Raji (cell line): ENCODE data around the gene TUT7.

ENCODE experiments used
- POLR2A ChIP-seq: IDR thresholded peaks from 2 replicates; pipeline ENCODE4 v1.6.1; 2011; ENCODE audit warnings: low read depth, low read length, control low read depth; ENCODE audit not compliant: insufficient read depth

The TUT7 gene, protein sequence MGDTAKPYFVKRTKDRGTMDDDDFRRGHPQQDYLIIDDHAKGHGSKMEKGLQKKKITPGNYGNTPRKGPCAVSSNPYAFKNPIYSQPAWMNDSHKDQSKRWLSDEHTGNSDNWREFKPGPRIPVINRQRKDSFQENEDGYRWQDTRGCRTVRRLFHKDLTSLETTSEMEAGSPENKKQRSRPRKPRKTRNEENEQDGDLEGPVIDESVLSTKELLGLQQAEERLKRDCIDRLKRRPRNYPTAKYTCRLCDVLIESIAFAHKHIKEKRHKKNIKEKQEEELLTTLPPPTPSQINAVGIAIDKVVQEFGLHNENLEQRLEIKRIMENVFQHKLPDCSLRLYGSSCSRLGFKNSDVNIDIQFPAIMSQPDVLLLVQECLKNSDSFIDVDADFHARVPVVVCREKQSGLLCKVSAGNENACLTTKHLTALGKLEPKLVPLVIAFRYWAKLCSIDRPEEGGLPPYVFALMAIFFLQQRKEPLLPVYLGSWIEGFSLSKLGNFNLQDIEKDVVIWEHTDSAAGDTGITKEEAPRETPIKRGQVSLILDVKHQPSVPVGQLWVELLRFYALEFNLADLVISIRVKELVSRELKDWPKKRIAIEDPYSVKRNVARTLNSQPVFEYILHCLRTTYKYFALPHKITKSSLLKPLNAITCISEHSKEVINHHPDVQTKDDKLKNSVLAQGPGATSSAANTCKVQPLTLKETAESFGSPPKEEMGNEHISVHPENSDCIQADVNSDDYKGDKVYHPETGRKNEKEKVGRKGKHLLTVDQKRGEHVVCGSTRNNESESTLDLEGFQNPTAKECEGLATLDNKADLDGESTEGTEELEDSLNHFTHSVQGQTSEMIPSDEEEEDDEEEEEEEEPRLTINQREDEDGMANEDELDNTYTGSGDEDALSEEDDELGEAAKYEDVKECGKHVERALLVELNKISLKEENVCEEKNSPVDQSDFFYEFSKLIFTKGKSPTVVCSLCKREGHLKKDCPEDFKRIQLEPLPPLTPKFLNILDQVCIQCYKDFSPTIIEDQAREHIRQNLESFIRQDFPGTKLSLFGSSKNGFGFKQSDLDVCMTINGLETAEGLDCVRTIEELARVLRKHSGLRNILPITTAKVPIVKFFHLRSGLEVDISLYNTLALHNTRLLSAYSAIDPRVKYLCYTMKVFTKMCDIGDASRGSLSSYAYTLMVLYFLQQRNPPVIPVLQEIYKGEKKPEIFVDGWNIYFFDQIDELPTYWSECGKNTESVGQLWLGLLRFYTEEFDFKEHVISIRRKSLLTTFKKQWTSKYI (N-terminal part only)

DNA sequence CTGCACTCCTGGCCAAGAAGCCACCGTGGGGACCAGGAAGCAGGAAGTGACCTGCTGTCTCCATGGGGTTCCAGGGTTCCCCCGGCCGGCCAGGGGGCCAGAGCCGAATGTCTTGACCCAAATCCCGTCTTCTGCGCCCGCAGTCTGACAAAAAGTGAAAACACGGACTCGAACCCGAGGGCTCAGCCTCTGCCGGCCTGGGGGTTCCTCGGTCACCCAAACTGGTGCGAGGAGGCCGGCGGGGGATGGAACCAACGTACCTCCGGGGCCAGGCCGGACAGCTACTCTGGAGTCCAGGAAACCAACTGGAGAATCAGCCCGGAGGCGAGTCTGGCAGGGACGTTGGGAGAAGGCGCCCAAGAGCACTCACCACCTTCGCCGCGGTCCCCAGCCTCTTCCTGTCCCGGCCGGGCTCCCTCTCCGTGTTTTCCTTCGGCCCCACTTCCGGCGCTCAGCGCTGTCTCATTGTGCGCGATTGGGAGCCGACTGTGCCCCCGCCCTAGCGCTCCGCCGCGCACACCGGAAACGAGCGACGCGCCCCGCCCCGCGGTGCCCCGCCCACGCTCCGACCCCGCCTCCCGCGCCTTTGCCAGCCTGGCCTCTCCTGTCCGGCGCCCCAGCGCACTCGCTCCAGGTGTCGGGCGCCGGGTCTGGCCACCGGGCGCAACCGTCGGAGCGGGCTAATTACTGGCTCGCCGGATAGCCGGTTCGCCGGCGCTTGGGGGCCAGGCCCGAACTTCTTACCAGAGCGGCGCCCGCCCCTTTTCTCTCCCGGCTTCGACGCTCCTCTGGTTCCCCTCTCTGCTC, at the start of gene TUT7:
TSS of gene TUT7 (minus strand) at position 400 of the 807 bp plus-strand sequence. CDS start 1,211 bp downstream, outside the sequence.
- peak; percentile 68 for TF ChIP-seq POLR2A

GRCh38 chr9:86402591-86402990, 48.4 kb upstream of the TUT7 start:
- TF ChIP-seq POLR2A = no peak

- no peak for TF ChIP-seq POLR2A
Observed at GRCh38 chr9:86396412-86396811, 42.2 kb upstream of the TUT7 start.

DNA sequence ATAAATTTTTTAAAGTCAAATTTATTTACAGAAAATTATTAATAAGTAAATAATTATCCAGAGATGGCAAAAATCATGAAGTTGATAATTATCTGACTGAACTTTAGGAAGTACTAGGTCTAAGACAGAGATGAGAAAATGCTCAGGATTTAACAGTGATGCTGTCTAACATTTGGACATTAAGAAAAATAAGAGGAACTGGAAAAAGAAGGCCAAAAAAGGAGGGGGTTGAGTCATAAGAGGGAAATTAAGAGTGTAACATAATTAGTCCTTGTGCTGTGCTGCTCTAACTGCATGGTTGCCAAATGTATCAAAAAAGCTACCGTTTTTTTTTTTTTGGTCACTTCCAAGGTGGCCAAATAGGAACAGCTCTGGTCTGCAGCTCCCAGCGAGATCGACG, 35.4 kb upstream of the TUT7 start:
- TF ChIP-seq POLR2A = no peak

DNA sequence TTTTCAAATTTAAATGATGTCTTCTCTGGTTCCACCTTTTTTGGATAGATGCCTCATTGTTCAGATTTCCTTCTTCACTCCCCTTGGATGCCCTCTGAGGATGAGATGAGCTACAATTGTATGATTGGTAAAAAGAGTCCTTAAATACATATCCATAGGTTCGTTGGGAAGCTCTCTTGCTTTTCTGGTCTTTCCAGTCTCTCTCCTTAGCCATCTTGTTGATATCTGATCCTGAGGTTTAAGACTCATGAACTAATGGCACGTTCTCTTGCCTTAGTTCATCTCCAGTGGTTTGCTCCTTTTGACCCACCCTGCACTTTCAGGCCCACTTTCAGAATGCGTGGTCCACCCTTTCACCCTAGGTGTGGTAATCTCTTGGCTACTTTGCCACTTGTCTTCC, 33.2 kb upstream of the TUT7 start:
- no peak for TF ChIP-seq POLR2A

DNA sequence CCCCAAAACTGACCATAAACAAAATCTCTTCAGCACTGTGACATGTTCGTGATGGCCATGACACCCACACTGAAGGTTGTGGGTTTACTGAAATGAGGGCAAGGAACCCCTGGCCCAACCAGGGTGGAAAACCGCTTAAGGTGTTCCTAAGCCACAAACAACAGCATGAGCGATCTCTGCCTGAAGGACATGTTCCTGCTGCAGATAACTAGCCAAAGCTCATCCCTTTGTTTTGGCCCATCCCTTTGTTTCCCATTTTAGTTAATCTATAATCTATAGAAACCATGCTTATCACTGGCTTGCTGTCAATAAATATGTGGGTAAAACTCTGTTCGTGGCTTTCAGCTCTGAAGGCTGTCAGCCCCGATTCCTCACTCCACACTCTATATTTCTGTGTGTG, 21.8 kb upstream of the TUT7 start:
- TF ChIP-seq POLR2A = no peak

GRCh38 chr9:86369810-86370209, 15.6 kb upstream of the TUT7 start:
- TF ChIP-seq POLR2A = no peak

DNA sequence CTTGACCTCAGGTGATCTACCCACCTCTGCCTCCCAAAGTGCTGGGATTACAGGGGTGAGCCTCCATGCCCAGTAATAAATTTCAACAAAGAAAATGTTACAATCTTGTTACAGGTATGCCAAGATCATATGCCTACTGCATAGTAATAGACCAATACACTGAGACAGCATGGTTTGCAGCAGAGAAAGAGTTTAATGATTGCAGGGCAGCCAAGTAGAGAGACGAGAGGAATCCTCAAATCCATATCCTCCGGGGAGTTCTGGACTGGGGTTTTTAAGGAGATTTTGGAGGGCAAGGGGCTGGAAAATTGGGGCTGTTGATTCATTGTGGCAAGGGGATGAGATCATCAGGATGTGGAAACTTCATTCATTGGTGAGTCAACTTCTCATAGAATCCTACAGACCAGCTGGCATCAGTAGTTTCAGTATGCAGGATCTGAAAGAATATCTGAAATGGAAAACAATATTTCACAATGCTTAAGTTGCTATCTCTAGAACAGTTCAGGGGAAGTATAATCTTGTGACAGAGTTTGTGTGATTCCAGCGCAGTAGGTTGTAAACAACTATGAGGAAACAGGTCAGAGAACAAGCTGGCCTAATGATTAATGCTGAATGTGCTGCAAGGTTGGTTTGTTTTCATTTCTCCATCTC, 14.8 kb upstream of the TUT7 start:
- TF ChIP-seq POLR2A = no peak

DNA sequence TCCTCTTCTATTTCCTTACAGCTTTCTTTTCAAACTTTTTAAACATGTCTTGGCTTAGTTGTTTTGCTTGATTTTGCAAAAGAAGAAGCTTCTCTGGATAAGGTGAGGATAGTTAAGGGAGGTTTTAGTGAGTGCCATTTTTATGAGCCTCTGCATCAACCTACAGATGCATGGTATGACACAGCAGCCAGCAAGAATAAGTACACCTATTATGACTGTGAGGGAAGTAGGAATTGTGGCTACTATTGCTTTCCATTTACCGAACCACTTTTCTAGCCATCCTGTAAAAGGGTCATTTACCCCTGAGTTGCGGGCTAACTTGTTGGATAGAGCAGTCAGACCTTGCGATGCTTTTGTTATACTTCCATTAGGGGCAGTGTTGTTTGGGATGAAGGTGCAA, 7.0 kb upstream of the TUT7 start:
- no peak for TF ChIP-seq POLR2A

DNA sequence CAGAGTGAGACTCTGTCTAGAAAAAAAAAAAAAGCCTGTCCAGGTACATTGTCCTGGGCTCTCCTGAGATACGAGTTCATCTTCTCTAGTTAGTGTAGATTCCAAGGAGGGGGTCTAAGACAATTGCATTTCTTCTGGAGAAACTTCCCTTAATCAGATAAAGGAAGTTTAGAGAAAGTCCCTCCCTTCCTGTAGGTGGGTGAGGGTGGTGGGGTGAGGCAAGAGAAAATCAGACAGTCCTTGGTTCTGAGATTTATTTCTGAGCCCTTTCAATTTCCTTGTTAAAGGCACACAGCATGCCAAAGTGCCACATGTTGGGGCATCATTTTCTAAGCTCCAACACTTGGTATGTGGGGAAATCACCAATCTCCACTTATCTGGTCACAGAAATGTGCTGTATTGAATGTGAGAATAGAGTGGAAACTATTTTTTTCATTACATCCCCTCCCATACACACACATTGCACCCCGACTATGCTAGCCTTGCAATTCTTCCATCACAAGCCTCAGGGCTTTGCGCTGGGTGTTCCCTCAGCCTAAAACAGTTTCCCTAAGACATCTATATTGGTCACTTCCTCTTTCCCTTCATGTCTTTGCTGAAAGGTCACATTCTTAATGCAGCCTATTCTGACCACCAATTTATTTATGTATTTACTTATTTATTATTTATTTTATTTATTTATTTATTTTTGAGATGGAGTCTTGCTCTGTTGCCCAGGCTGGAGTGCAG, 5.1 kb upstream of the TUT7 start:
- TF ChIP-seq POLR2A = no peak

- no peak for TF ChIP-seq POLR2A
Observed at GRCh38 chr9:86356871-86357866, 3.0 kb upstream of the TUT7 start.

GRCh38 chr9:86355814-86356213, 1.6 kb upstream of the TUT7 start:
- no peak for TF ChIP-seq POLR2A

GRCh38 chr9:86354818-86355309, 654 bp upstream of the TUT7 start:
- no peak for TF ChIP-seq POLR2A
